K562 (cell line): ENCODE data around the gene RASSF3. TPM values are rescaled to one million over a fixed set of nuclear protein-coding genes. Genes with fewer than 3 reads are reported as not detected.

Experiments used
- ARID2 ChIP-seq: fragments of 450-650 bp; IDR thresholded peaks from 2 replicates; pipeline ENCODE4 v1.6.1; 2017; ENCODE audit warnings: antibody characterized with exemption, mild to moderate bottlenecking
- ATF6 ChIP-seq: sonication (generic); formaldehyde crosslinking; IDR thresholded peaks from 2 replicates; pipeline ENCODE4 v1.4.0; 2020; ENCODE audit warnings: mild to moderate bottlenecking, missing genetic modification reagents
- BACH1 ChIP-seq: fragments of 200-800 bp; sonication (Bioruptor generic); IDR thresholded peaks from 2 replicates; pipeline ENCODE4 v1.6.1; 2016; ENCODE audit warnings: missing genetic modification characterization, missing compliant biosample characterization
- BRF1 ChIP-seq: IDR thresholded peaks from 3 replicates; pipeline ENCODE4 v1.6.1; 2011; ENCODE audit warnings: borderline replicate concordance, mild to moderate bottlenecking; ENCODE audit not compliant: insufficient read length; ENCODE audit errors: extremely low read depth
- DPF2 ChIP-seq: fragments of 450-650 bp; IDR thresholded peaks from 2 replicates; pipeline ENCODE4 v1.6.1; 2016
- GATA2 ChIP-seq: sonication (generic); formaldehyde crosslinking; IDR thresholded peaks from 2 replicates; pipeline ENCODE4 v1.4.0; 2020; ENCODE audit warnings: mild to moderate bottlenecking, missing genetic modification reagents
- HOXB6 ChIP-seq: fragments of 250-450 bp; sonication (Bioruptor Pico); IDR thresholded peaks from 2 replicates; pipeline ENCODE4 v1.5.1; 2022; ENCODE audit warnings: mild to moderate bottlenecking, borderline replicate concordance
- IRF1 ChIP-seq: sonication (generic); formaldehyde crosslinking; IDR thresholded peaks from 2 replicates; pipeline ENCODE4 v1.8.0; 2022; ENCODE audit warnings: missing genetic modification reagents, mild to moderate bottlenecking, borderline replicate concordance
- MAZ ChIP-seq, 2 experiments: fragments of 450-650 bp in 1 of 2; sonication (generic) in 1 of 2; formaldehyde crosslinking; IDR thresholded peaks in 1 of 2; conservative IDR thresholded peaks in 1 of 2; 2 replicates each; pipeline versions ENCODE4 v1.4.0 to v1.5.0; 2020; ENCODE audit warnings: mild to moderate bottlenecking in 1 of 2, missing genetic modification reagents in 1 of 2
- MCM2 ChIP-seq: fragments of 450-650 bp; IDR thresholded peaks from 2 replicates; pipeline ENCODE4 v1.6.1; 2017; ENCODE audit warnings: low read depth, mild to moderate bottlenecking
- NR2C2 ChIP-seq, 2 experiments: fragments of 200-800 bp in 1 of 2; sonication (Bioruptor generic) in 1 of 2; sonication (generic) in 1 of 2; formaldehyde crosslinking in 1 of 2; IDR thresholded peaks; 2 replicates each; pipeline versions ENCODE4 v1.6.1 to v1.8.0; 2016 to 2022; ENCODE audit warnings: mild to moderate bottlenecking in 1 of 2, missing compliant biosample characterization in 1 of 2, missing genetic modification characterization in 1 of 2, missing genetic modification reagents in 1 of 2
- NR4A1 ChIP-seq, 2 experiments: fragments of 250-450 bp in 1 of 2; fragments of 450-650 bp in 1 of 2; sonication (Bioruptor Pico) in 1 of 2; IDR thresholded peaks; 2 replicates each; pipeline versions ENCODE4 v1.4.0 to v1.6.1; 2016 to 2020; ENCODE audit warnings: mild to moderate bottlenecking in 2 of 2, missing compliant biosample characterization in 1 of 2, missing genetic modification characterization in 1 of 2, moderate library complexity in 1 of 2
- PCBP1 ChIP-seq: fragments of 200-400 bp; formaldehyde crosslinking; IDR thresholded peaks from 2 replicates; pipeline ENCODE4 v1.6.1; 2018; ENCODE audit warnings: mild to moderate bottlenecking, low read depth, low read length; ENCODE audit not compliant: poor library complexity, severe bottlenecking
- PCBP2 ChIP-seq: fragments of 200-400 bp; formaldehyde crosslinking; IDR thresholded peaks from 2 replicates; pipeline ENCODE4 v1.6.1; 2018; ENCODE audit warnings: low read length, low read depth, mild to moderate bottlenecking, moderate library complexity; ENCODE audit not compliant: poor library complexity, severe bottlenecking
- SOX6 ChIP-seq: fragments of 450-650 bp; IDR thresholded peaks from 2 replicates; pipeline ENCODE4 v1.6.1; 2014; ENCODE audit warnings: mild to moderate bottlenecking
- SP1 ChIP-seq: sonication (generic); formaldehyde crosslinking; IDR thresholded peaks from 2 replicates; pipeline ENCODE4 v1.8.1; 2022; ENCODE audit warnings: mild to moderate bottlenecking, missing genetic modification reagents
- WHSC1 ChIP-seq: IDR thresholded peaks from one replicate; pipeline ENCODE4 v1.6.1; 2012; ENCODE audit warnings: low read length, control low read depth, inconsistent platforms
- XRCC5 ChIP-seq: fragments of 200-400 bp; formaldehyde crosslinking; IDR thresholded peaks from 2 replicates; pipeline ENCODE4 v1.6.1; 2017; ENCODE audit warnings: low read depth, mild to moderate bottlenecking, low read length
- ZC3H11A ChIP-seq: IDR thresholded peaks from 2 replicates; pipeline ENCODE4 v1.6.1; 2012; ENCODE audit warnings: low read depth, low read length, improper control_type of control experiment
- ZNF175 ChIP-seq: fragments of 200-800 bp; sonication (Bioruptor generic); IDR thresholded peaks from 2 replicates; pipeline ENCODE4 v1.6.1; 2016; ENCODE audit warnings: low read depth, mild to moderate bottlenecking, missing genetic modification characterization, missing compliant biosample characterization
- ZNF551 ChIP-seq: fragments of 250-450 bp; sonication (Bioruptor Pico); IDR thresholded peaks from 2 replicates; pipeline ENCODE4 v1.5.0; 2021; ENCODE audit warnings: mild to moderate bottlenecking, moderate library complexity
- ZNF699 ChIP-seq: fragments of 250-450 bp; sonication (Bioruptor Pico); IDR thresholded peaks from 2 replicates; pipeline ENCODE4 v1.8.0; 2021; ENCODE audit warnings: mild to moderate bottlenecking, moderate library complexity; ENCODE audit not compliant: insufficient replicate concordance
- polyA plus RNA-seq, 8 experiments: library from polyadenylated mRNA; depleted of rRNA in 4 of 8; stranded (reverse) in 5 of 8; unstranded in 3 of 8; fragments of >200 nt; fragmentation: Nextera tagmentation in 2 of 8; fragmentation: Illumina TruSeq in 1 of 8; extraction: Ambion mirVana in 2 of 8; extraction: Trizol in 1 of 8; gene quantifications; 2 replicates each; pipeline versions ENCODE4 v1.2.1 to v1.2.3, GENCODE V29; 2011 to 2014; ENCODE audit warnings: inconsistent platforms in 1 of 8, missing spikeins in 1 of 8
- total RNA-seq, 7 experiments: library from RNA; depleted of rRNA in 6 of 7; stranded (reverse); fragments of >200 nt in 6 of 7; fragmentation: Illumina TruSeq in 2 of 7; extraction: Trizol in 2 of 7; gene quantifications; 2 replicates each; pipeline versions ENCODE4 v1.2.1 to v1.2.3, GENCODE V29; 2011 to 2021; ENCODE audit warnings: low replicate concordance in 1 of 7
- TF ChIP-seq, protein P1 (sequence below): fragments of 200-800 bp; sonication (Bioruptor generic); IDR thresholded peaks from 2 replicates; pipeline ENCODE4 v1.6.1; 2017; ENCODE audit warnings: missing genetic modification characterization, missing compliant biosample characterization

The RASSF3 gene
- total and polyA plus RNA-seq, 9 of the 15 experiments (the other 6 are each of a cell fraction or from before 2014, with no cell fraction given) = 3.7 to 39.2 (median 20.2) TPM

DNA sequence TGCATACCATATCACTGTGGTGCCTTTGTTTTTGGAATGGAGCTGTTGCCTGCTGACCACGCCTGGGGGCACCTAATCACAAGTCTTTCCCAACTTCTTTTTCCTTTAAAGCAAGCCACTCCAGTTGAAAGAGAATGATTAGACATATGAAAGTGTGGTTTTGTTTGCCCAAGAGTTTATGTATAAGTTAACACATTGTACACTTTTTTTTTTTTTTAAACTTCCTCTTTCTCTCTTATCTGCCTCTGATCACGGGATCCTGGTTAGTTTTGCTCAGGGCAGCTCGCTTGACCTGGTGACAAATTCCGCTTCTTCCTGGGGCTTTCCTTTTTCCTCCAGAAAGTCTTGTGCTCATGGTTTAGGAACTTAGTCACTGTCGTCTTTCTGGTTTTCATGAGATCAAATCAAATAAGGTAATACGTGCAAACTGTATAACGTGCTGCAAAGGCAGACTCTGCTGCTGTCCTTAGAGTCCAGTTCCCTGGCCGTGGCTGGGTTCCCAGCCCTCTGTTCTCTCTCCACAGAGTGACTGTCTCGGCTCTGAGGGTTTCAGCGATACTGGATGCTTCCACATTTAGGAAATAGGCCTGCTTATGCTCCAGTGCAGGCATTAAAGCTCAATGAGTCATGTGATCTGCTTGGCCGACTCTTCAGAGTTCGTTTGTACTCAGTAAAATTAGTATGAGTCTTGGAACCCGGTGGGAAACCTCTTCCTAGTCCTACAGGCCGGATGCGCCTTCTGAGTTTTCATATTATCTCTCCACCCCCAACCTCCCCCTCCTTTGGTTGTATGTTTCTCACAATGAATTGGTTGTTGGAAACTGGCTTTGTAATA, 15.2 kb downstream of the RASSF3 start (continued):
- TF ChIP-seq, protein P1, sequence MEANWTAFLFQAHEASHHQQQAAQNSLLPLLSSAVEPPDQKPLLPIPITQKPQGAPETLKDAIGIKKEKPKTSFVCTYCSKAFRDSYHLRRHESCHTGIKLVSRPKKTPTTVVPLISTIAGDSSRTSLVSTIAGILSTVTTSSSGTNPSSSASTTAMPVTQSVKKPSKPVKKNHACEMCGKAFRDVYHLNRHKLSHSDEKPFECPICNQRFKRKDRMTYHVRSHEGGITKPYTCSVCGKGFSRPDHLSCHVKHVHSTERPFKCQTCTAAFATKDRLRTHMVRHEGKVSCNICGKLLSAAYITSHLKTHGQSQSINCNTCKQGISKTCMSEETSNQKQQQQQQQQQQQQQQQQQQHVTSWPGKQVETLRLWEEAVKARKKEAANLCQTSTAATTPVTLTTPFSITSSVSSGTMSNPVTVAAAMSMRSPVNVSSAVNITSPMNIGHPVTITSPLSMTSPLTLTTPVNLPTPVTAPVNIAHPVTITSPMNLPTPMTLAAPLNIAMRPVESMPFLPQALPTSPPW = peak; percentile 52
- no peak for TF ChIP-seq ZNF699 (CRISPR knock-in tag)
- TF ChIP-seq NR2C2 (CRISPR knock-in tag; IDR thresholded peaks at IDR 0.05) = no peak
- TF ChIP-seq NR2C2 (tag; IDR thresholded peaks at IDR 0.05) = peak; percentile 84
- TF ChIP-seq SOX6 = peak; percentile 79
- TF ChIP-seq NR4A1 (CRISPR knock-in tag; IDR thresholded peaks at IDR 0.05) = no peak
- TF ChIP-seq NR4A1 (tag; IDR thresholded peaks at IDR 0.05) = 0 out of 2 replicates have a peak, but pooled peaks have one; percentile 30
- no peak for TF ChIP-seq PCBP1
- no peak for TF ChIP-seq BRF1
- TF ChIP-seq ZNF551 (CRISPR knock-in tag) = no peak
- no peak for TF ChIP-seq XRCC5
- TF ChIP-seq ZNF175 (CRISPR knock-in tag) = peak; percentile 49; the same call in 1 of the 2 replicates
- TF ChIP-seq IRF1 (CRISPR knock-in tag) = no peak
- no peak for TF ChIP-seq ARID2
- TF ChIP-seq BACH1 = peak; percentile 62; the same call in 1 of the 2 replicates
- TF ChIP-seq GATA2 (CRISPR knock-in tag) = peak; percentile 88
- TF ChIP-seq MAZ (CRISPR knock-in tag; conservative IDR thresholded peaks at IDR 0.05 in 1 of 2, IDR thresholded peaks at IDR 0.05 in 1 of 2) = peak in 1 of 2 experiments; percentile 68; a peak in 1 of 4 replicates
- peak; percentile 84 for TF ChIP-seq DPF2
- no peak for TF ChIP-seq HOXB6
- no peak for TF ChIP-seq MCM2
- no peak for TF ChIP-seq WHSC1
- TF ChIP-seq PCBP2 = no peak
- TF ChIP-seq ATF6 (CRISPR knock-in tag) = no peak
- TF ChIP-seq SP1 = 0 out of 2 replicates have a peak, but pooled peaks have one; percentile 39
- TF ChIP-seq ZC3H11A = no peak
